Measurements from ENCODE around the gene PCDH15.

DNA sequence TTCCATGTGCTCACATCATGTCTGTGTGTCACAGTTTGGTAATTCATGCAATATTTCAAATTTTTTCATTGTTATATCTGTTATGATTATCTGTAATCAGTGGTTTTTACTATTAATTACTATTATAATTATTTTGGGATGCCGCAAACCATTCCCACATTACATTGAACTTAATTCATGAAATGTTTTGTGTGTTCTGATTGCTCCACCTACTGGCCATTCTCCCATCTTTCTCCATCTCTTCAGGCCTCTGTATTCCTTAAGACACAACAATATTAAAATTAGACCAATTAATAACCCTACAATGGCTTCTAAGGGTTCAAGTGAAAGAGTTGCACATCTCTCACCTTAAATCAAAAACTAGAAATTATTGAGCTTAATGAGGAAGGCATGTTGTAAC, 398.5 kb downstream of the PCDH15 start:
- TF ChIP-seq HDAC2 (IDR thresholded peaks at IDR 0.05) (no peak), SIN3A (IDR thresholded peaks at IDR 0.05; ENCODE audit: borderline replicate concordance in 2 of 2, control insufficient read depth in 1 of 2, low read depth in 2 of 2, low read length in 2 of 2) (no peak), ZNF347 (CRISPR knock-in tag; IDR thresholded peaks at IDR 0.05; ENCODE audit: low read depth) (no peak), ZBTB7A (IDR thresholded peaks at IDR 0.05; ENCODE audit: borderline replicate concordance, control insufficient read depth, low read depth, low read length) (no peak), ASH1L (IDR thresholded peaks at IDR 0.05; ENCODE audit: borderline replicate concordance, low read depth, partially characterized antibody) (no peak), FIP1L1 (IDR thresholded peaks at IDR 0.05; ENCODE audit: low read depth, low read length, poor library complexity, severe bottlenecking) (no peak), ELF1 (tag; IDR thresholded peaks at IDR 0.05) (no peak)

Data from K562 (cell line).